ENCODE measurements around the gene TNNC2.

DNA sequence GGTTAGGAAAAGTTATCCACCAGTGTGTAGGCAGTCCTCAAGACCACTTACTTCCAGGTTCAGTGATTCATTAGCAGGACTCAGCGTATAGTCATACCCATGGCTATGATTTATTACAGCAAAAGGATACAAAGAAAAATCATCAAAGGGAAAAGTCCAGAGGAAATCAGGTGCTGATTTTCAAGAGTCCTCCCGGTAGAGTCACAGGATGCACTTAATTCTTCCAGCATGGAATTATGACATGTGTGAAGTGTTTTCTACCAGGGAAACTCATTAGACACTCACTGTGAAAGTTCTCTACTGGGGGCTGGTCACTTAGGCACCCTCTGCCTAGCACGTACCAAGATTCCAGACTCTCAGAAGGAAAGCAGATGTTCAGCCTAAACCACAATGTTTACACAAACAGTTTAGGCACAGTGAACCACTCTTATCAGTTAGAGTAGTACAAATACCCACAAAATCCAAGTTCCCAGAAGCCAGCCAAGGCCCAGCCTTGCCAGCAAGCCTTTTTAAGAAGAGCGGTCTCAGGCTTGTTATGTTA, 45.7 kb downstream of the TNNC2 start:
- TF ChIP-seq FOXM1 (IDR thresholded peaks at IDR 0.05; ENCODE audit: borderline replicate concordance, low read depth) (no peak), EP300 (IDR thresholded peaks at IDR 0.05; ENCODE audit: borderline replicate concordance) (no peak), RAD21 (IDR thresholded peaks at IDR 0.05; ENCODE audit: low read depth) (no peak), YY1 (IDR thresholded peaks at IDR 0.05; ENCODE audit: low read depth) (no peak), TCF12 (IDR thresholded peaks at IDR 0.05; ENCODE audit: low read depth) (no peak), CEBPB (IDR thresholded peaks at IDR 0.05) (no peak), TEAD4 (IDR thresholded peaks at IDR 0.05) (no peak), EGR1 (IDR thresholded peaks at IDR 0.05) (no peak), ZBTB7A (IDR thresholded peaks at IDR 0.05; ENCODE audit: low read depth) (no peak), TAF1 (IDR thresholded peaks at IDR 0.05; ENCODE audit: low read depth) (no peak), NFIC (IDR thresholded peaks at IDR 0.05) (no peak)
- TF ChIP-seq, protein P1, sequence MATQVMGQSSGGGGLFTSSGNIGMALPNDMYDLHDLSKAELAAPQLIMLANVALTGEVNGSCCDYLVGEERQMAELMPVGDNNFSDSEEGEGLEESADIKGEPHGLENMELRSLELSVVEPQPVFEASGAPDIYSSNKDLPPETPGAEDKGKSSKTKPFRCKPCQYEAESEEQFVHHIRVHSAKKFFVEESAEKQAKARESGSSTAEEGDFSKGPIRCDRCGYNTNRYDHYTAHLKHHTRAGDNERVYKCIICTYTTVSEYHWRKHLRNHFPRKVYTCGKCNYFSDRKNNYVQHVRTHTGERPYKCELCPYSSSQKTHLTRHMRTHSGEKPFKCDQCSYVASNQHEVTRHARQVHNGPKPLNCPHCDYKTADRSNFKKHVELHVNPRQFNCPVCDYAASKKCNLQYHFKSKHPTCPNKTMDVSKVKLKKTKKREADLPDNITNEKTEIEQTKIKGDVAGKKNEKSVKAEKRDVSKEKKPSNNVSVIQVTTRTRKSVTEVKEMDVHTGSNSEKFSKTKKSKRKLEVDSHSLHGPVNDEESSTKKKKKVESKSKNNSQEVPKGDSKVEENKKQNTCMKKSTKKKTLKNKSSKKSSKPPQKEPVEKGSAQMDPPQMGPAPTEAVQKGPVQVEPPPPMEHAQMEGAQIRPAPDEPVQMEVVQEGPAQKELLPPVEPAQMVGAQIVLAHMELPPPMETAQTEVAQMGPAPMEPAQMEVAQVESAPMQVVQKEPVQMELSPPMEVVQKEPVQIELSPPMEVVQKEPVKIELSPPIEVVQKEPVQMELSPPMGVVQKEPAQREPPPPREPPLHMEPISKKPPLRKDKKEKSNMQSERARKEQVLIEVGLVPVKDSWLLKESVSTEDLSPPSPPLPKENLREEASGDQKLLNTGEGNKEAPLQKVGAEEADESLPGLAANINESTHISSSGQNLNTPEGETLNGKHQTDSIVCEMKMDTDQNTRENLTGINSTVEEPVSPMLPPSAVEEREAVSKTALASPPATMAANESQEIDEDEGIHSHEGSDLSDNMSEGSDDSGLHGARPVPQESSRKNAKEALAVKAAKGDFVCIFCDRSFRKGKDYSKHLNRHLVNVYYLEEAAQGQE (IDR thresholded peaks at IDR 0.05; ENCODE audit: low read depth), result no peak
- TF ChIP-seq, protein P2, sequence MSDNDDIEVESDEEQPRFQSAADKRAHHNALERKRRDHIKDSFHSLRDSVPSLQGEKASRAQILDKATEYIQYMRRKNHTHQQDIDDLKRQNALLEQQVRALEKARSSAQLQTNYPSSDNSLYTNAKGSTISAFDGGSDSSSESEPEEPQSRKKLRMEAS (IDR thresholded peaks at IDR 0.05), result no peak

Data from Ishikawa (cell line).